Chondrocyte (in vitro differentiated cells): ENCODE measurements around the gene MIF. TPM values are rescaled to one million over a fixed set of nuclear protein-coding genes. Genes with fewer than 3 reads are reported as not detected.
"Not testable (repeated sequence)": the region's sequence is repeated elsewhere in the genome, so short reads cannot be mapped to it uniquely, and the experiment has no call there.

ENCODE experiments used
- DNase-seq: peaks from one replicate; pipeline ENCODE4 v3.0.0; 2021; ENCODE audit warnings: mixed read lengths, low spot score
- H3K27ac Mint-ChIP-seq: one replicate; pipeline ENCODE4 v1.8.0; 2021; ENCODE audit warnings: mild to moderate bottlenecking, moderate library complexity, mixed read lengths; ENCODE audit not compliant: unreplicated experiment
- H3K27me3 Mint-ChIP-seq: 2 replicates; pipeline ENCODE4 v1.8.0; 2021; ENCODE audit warnings: low read depth, mixed read lengths
- H3K36me3 Mint-ChIP-seq: 2 replicates; pipeline ENCODE4 v1.8.0; 2021; ENCODE audit warnings: low read depth, mixed read lengths
- H3K4me1 Mint-ChIP-seq: 2 replicates; pipeline ENCODE4 v1.8.0; 2021; ENCODE audit warnings: low read depth, mild to moderate bottlenecking, mixed read lengths
- H3K4me3 Mint-ChIP-seq: one replicate; pipeline ENCODE4 v1.8.0; 2021; ENCODE audit warnings: mild to moderate bottlenecking, moderate library complexity, mixed read lengths; ENCODE audit not compliant: unreplicated experiment
- H3K9me3 Mint-ChIP-seq: 2 replicates; pipeline ENCODE4 v1.8.0; 2021; ENCODE audit warnings: low read depth, mixed read lengths
- CTCF ChIP-seq: fragments of 200-600 bp; sonication (generic); IDR thresholded peaks from 2 replicates; pipeline ENCODE4 v1.5.0; 2021; ENCODE audit warnings: antibody characterized with exemption, mild to moderate bottlenecking, moderate library complexity
- total RNA-seq: library from RNA; stranded (reverse); gene quantifications from 3 replicates; pipeline ENCODE4 v1.2.1, GENCODE V29; 2021

MIF gene
- total RNA-seq, 1 donor from 2014 or later, result 502 TPM

- Mint-ChIP-seq H3K4me1 (peaks cover 18% of the 10 kb centered on the region), H3K4me3 (no peak overlapping the region), H3K27ac (no peak overlapping the region), H3K27me3 (no peaks in the 10 kb centered on the region), H3K9me3 (peaks cover 2% of the 10 kb centered on the region), H3K36me3 (peaks cover 4% of the 10 kb centered on the region)
- TF ChIP-seq CTCF, result no peak
- DNase-seq, result no peak
Measured at GRCh38 chr22:23901600-23901999, 7.4 kb downstream of the MIF start.

GRCh38 chr22:23903328-23903971, 9.3 kb downstream of the MIF start:
- H3K27ac Mint-ChIP-seq, result no peak overlapping the region
- H3K27me3 Mint-ChIP-seq, result no peaks in the 10 kb centered on the region
- peaks cover 2% of the 10 kb centered on the region for H3K9me3 Mint-ChIP-seq
- H3K4me1 Mint-ChIP-seq, result peaks cover 9% of the 10 kb centered on the region
- DNase-seq, result no peak
- no peak for TF ChIP-seq CTCF
- no peaks in the 10 kb centered on the region for H3K36me3 Mint-ChIP-seq
- no peak overlapping the region for H3K4me3 Mint-ChIP-seq

- Mint-ChIP-seq H3K4me3 (no peak overlapping the region), H3K27ac (no peak overlapping the region), H3K27me3 (no peaks in the 10 kb centered on the region), H3K9me3 (peaks cover under 1% of the 10 kb centered on the region), H3K36me3 (no peaks in the 10 kb centered on the region), H3K4me1 (no peaks in the 10 kb centered on the region)
- TF ChIP-seq CTCF, result no peak
- DNase-seq, result no peak
Measured at GRCh38 chr22:23904573-23905254, 10.5 kb downstream of the MIF start.

- Mint-ChIP-seq H3K4me1 (no peaks in the 10 kb centered on the region), H3K4me3 (no peak overlapping the region), H3K27me3 (no peaks in the 10 kb centered on the region), H3K9me3 (no peaks in the 10 kb centered on the region), H3K36me3 (peaks cover 1% of the 10 kb centered on the region), H3K27ac (no peak overlapping the region)
- no peak for DNase-seq
- TF ChIP-seq CTCF, result no peak
Measured at GRCh38 chr22:23906641-23907040, 12.5 kb downstream of the MIF start.

GRCh38 chr22:23907423-23907822, 13.2 kb downstream of the MIF start:
- H3K4me3 Mint-ChIP-seq, H3K9me3 Mint-ChIP-seq, H3K27ac Mint-ChIP-seq, DNase-seq, H3K27me3 Mint-ChIP-seq, H3K36me3 Mint-ChIP-seq, H3K4me1 Mint-ChIP-seq: not testable (repeated sequence)
